ENCODE results near the gene RHOA.

The RHOA gene

DNA sequence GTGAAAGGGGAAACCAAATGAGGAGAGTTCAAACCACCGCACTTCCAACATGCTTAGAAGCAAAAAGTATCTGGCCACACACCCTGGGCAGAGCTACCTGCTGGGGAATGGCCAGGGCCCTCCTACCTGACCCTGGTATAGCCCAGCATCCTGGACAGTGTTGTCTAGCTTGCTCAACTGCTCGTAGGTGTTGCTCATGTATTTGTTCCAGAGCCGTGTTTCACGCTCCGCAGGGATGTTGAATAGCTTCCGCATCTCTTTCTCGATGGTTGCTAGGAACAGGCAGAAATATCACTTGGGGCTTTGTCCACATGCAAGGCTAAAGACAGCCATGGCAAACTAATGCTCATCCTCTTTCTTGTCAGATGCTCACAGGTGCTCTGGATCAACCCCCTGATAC, 87.0 kb downstream of the RHOA start:
- Histone ChIP-seq H3K4me3 (replicated peaks; ENCODE audit: low read depth, low read length) (no peak overlapping the region), H3K36me3 (ENCODE audit: control insufficient read depth, insufficient read depth, low read length) (peaks cover 28% of the 10 kb centered on the region), H3K27me3 (replicated peaks; ENCODE audit: control insufficient read depth, insufficient read depth, low read length) (no peaks in the 10 kb centered on the region)
- TF ChIP-seq, protein P1, sequence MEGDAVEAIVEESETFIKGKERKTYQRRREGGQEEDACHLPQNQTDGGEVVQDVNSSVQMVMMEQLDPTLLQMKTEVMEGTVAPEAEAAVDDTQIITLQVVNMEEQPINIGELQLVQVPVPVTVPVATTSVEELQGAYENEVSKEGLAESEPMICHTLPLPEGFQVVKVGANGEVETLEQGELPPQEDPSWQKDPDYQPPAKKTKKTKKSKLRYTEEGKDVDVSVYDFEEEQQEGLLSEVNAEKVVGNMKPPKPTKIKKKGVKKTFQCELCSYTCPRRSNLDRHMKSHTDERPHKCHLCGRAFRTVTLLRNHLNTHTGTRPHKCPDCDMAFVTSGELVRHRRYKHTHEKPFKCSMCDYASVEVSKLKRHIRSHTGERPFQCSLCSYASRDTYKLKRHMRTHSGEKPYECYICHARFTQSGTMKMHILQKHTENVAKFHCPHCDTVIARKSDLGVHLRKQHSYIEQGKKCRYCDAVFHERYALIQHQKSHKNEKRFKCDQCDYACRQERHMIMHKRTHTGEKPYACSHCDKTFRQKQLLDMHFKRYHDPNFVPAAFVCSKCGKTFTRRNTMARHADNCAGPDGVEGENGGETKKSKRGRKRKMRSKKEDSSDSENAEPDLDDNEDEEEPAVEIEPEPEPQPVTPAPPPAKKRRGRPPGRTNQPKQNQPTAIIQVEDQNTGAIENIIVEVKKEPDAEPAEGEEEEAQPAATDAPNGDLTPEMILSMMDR (IDR thresholded peaks at IDR 0.05; ENCODE audit: insufficient read depth, low read length, poor library complexity, severe bottlenecking) = no peak
- DNase-seq (ENCODE audit: extremely low read depth, insufficient read length) = no peak

DNA sequence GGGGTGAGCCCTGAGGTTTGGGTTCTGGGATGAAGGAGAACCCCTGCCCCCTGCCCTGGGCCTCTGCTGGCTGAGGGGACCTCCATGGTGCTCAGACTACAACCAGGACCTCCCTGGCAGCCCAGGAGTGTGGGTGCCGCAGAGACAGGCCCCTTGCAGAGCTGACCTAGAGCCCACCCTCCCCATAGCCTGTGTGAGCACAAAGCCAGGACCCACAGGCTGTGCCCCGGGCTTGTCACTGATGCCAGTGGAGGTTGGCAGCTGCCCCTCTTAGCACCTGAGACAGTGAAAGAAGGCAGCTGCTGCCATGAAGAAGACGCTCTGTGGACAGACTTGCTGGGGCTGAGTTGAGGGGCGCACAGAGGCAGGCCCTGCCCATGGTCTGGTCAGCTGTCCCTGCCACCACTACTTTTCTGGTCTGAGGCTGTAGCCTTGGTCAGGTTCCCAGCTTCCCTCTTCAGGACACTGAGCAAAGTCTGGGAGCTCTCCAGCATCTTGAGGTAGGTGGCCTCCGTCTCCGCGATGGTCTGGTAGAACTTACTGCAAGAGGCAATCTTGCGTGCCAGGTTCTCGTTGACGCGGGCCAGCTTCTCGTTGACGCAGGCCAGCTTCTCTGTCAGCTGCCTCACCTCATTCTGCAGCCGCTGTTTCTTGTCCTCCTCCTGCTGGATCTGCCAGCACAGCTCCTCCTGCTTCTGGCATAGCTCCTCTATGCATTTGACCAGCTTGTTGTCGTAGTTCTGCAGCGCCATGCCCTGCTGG, 94.9 kb downstream of the RHOA start:
- Histone ChIP-seq H3K4me3 (replicated peaks; ENCODE audit: low read depth, low read length) (no peak overlapping the region), H3K27me3 (replicated peaks; ENCODE audit: control insufficient read depth, insufficient read depth, low read length) (no peaks in the 10 kb centered on the region), H3K36me3 (ENCODE audit: control insufficient read depth, insufficient read depth, low read length) (peaks cover 17% of the 10 kb centered on the region)
- TF ChIP-seq, protein P1 (IDR thresholded peaks at IDR 0.05; ENCODE audit: insufficient read depth, low read length, poor library complexity, severe bottlenecking) = no peak
- DNase-seq (ENCODE audit: extremely low read depth, insufficient read length) = no peak

DNA sequence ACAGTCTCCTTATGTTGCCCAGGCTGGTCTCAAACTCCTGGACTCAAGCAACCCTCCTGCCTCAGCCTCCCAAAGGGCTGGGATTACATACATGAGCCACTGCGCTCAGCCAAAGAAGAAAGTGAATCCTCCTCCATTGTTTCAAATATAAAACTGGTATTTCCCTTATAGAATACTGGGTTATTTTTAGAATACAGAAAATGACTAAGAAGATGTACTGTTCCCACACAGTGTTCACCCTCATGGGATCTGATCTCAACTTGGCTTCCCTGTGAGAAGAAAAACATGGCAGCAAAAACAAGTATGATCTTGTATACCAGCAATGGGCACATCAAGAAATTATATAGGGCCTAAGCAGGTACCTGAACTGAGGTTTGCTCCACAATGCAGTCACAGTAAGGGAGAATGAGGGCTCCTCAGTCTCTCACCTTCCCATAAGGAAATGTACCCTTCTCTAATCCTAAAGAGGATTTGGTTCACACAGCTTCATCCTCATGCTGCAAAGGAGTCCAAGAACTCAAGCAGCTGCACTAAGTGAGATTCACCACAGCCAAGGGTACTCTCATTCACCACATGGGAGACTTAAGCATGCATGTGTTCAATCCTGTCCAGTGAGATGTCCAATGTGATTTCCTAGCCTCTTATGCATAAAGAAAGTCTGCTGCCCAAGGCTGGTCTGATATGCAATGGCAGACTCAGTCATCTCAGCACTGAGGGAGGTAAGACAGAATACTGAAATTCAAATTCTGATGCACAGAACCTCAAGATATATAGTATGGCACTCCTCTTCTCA, 97.7 kb downstream of the RHOA start:
- TF ChIP-seq, protein P1 (IDR thresholded peaks at IDR 0.05; ENCODE audit: insufficient read depth, low read length, poor library complexity, severe bottlenecking) = no peak
- peak; percentile 22 for DNase-seq (ENCODE audit: extremely low read depth, insufficient read length)
- no peaks in the 10 kb centered on the region for H3K27me3 ChIP-seq (replicated peaks; ENCODE audit: control insufficient read depth, insufficient read depth, low read length)
- H3K36me3 ChIP-seq (ENCODE audit: control insufficient read depth, insufficient read depth, low read length) = peaks cover 21% of the 10 kb centered on the region
- H3K4me3 ChIP-seq (replicated peaks; ENCODE audit: low read depth, low read length) = no peak overlapping the region

DNA sequence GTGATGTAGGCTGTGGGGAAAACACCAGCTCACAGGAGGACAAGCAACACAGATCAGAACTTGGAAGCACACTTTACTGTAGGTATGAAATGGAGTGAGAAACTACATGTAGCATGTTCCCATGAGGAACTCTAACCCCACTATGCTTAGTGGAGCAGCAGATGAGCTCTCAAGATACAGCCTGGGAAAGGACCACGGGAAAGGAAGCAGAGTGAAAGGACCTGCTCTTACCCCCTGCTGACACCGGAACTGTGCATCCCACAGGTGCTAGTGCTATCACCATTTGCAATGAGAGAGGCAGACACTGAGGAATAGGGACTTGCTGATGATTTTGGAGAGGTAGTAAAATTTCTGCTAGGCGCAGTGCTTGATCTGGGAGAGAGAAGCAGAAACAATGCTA, 100.5 kb downstream of the RHOA start:
- Histone ChIP-seq H3K27me3 (replicated peaks; ENCODE audit: control insufficient read depth, insufficient read depth, low read length) (no peaks in the 10 kb centered on the region), H3K36me3 (ENCODE audit: control insufficient read depth, insufficient read depth, low read length) (peaks cover 18% of the 10 kb centered on the region), H3K4me3 (replicated peaks; ENCODE audit: low read depth, low read length) (no peak overlapping the region)
- TF ChIP-seq, protein P1 (IDR thresholded peaks at IDR 0.05; ENCODE audit: insufficient read depth, low read length, poor library complexity, severe bottlenecking) = no peak
- no peak for DNase-seq (ENCODE audit: extremely low read depth, insufficient read length)

DNA sequence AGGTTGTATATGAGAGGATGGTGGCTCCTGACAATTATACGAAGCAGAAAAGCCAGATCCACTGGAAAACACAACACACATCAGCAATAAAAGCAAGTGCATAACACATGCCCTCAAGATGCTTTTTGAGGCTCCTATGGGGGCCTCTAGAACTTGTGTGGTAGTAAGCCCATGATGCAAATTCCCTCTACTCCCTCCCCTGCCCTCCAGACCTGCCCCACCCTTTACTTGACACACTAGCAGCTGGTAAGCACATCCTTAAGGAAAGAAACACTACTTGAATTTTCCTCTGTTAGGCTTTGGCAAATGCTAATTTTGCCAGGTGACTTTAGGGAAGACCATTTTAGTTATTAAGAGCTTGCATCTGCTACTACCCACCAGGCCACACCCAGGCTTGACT, 101.1 kb downstream of the RHOA start:
- peaks cover 21% of the 10 kb centered on the region for H3K36me3 ChIP-seq (ENCODE audit: control insufficient read depth, insufficient read depth, low read length)
- TF ChIP-seq, protein P1 (IDR thresholded peaks at IDR 0.05; ENCODE audit: insufficient read depth, low read length, poor library complexity, severe bottlenecking) = no peak
- DNase-seq (ENCODE audit: extremely low read depth, insufficient read length) = no peak

More for the DNA sequence above, 101.1 kb downstream of the RHOA start:
- no peaks in the 10 kb centered on the region for H3K27me3 ChIP-seq (replicated peaks; ENCODE audit: control insufficient read depth, insufficient read depth, low read length)
- H3K4me3 ChIP-seq (replicated peaks; ENCODE audit: low read depth, low read length) = no peak overlapping the region

Measured in GM06990 (cell line).